ENCODE data around the gene CHSY3.

Gene CHSY3

GRCh38 chr5:130017173-130017572 lies 112.9 kb downstream of the CHSY3 start:
- TF ChIP-seq, protein P1, sequence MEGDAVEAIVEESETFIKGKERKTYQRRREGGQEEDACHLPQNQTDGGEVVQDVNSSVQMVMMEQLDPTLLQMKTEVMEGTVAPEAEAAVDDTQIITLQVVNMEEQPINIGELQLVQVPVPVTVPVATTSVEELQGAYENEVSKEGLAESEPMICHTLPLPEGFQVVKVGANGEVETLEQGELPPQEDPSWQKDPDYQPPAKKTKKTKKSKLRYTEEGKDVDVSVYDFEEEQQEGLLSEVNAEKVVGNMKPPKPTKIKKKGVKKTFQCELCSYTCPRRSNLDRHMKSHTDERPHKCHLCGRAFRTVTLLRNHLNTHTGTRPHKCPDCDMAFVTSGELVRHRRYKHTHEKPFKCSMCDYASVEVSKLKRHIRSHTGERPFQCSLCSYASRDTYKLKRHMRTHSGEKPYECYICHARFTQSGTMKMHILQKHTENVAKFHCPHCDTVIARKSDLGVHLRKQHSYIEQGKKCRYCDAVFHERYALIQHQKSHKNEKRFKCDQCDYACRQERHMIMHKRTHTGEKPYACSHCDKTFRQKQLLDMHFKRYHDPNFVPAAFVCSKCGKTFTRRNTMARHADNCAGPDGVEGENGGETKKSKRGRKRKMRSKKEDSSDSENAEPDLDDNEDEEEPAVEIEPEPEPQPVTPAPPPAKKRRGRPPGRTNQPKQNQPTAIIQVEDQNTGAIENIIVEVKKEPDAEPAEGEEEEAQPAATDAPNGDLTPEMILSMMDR (IDR thresholded peaks at IDR 0.05; ENCODE audit: low read length, missing control alignments), result no peak
- no peak for DNase-seq (ENCODE audit: low read depth)
- no peak overlapping the region for H3K4me3 ChIP-seq (replicated peaks; ENCODE audit: low read depth, low read length)

DNA sequence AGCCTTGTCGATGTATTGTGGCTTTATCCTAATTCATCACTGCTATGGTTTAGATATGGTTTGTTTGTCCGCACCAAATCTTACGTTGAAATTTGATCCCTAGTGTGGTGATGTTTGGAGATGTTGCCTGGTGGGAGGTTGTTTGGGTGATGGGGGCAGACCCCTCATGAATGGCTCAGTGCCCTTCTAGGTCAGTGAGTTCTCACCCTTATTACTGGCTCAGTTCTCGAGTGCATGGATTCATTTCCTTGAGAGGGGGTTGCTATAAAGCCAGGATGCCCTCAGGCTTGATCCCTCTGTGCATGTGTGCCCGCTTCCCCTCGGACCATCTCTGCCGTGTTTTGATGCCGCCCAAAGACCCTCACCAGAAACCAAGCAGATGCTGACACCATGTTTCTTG lies 114.4 kb downstream of the CHSY3 start:
- no peak for DNase-seq (ENCODE audit: low read depth)
- no peak overlapping the region for H3K4me3 ChIP-seq (replicated peaks; ENCODE audit: low read depth, low read length)
- TF ChIP-seq, protein P1 (IDR thresholded peaks at IDR 0.05; ENCODE audit: low read length, missing control alignments), result no peak

DNA sequence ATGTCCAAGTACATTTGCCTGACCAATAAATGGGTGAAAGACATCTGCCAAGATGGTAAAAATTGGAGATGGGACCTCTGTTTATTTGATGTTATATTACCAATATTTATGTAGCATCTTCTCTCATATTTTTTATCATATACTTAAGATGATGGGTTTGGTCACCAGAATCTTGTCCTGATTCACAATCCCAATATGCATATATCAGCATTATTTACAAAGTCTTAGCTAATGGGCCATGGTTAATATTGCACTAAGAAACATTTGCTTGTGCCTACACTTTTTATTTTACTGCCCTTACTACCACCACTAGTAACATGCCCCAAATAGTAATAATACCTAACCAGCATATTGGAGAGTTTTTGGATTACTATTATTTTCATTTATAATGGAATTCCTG lies 116.7 kb downstream of the CHSY3 start:
- H3K4me3 ChIP-seq (replicated peaks; ENCODE audit: low read depth, low read length), result no peak overlapping the region
- DNase-seq (ENCODE audit: low read depth), result no peak
- TF ChIP-seq, protein P1 (IDR thresholded peaks at IDR 0.05; ENCODE audit: low read length, missing control alignments), result no peak

GRCh38 chr5:130021876-130022275 lies 117.6 kb downstream of the CHSY3 start:
- no peak overlapping the region for H3K4me3 ChIP-seq (replicated peaks; ENCODE audit: low read depth, low read length)
- TF ChIP-seq, protein P1 (IDR thresholded peaks at IDR 0.05; ENCODE audit: low read length, missing control alignments), result no peak
- DNase-seq (ENCODE audit: low read depth), result no peak

GRCh38 chr5:130023604-130024003 lies 119.3 kb downstream of the CHSY3 start:
- TF ChIP-seq, protein P1 (IDR thresholded peaks at IDR 0.05; ENCODE audit: low read length, missing control alignments), result no peak
- no peak overlapping the region for H3K4me3 ChIP-seq (replicated peaks; ENCODE audit: low read depth, low read length)
- no peak for DNase-seq (ENCODE audit: low read depth)

- TF ChIP-seq, protein P1 (IDR thresholded peaks at IDR 0.05; ENCODE audit: low read length, missing control alignments), result no peak
- H3K4me3 ChIP-seq (replicated peaks; ENCODE audit: low read depth, low read length), result no peak overlapping the region
- no peak for DNase-seq (ENCODE audit: low read depth)
Observed at GRCh38 chr5:130024006-130024405, 119.7 kb downstream of the CHSY3 start.

DNA sequence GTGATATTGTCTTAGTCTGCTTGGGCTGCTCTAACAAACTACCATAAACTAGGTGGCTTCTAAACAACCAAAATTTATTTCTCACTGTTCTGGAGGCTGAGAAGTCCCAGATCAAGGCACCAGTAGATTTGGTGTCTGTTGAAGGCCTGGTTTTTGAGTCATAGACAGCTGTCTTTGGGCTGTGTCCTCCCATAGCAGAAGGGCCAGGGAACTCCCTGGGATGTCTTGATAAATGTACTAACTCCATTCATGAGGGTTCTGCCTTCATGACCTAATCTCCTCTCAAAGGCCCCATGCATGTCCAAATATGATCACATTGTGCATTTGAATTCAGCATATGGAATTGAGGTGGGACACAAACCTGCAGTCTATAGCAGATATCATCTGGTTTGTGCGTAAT lies 121.2 kb downstream of the CHSY3 start:
- DNase-seq (ENCODE audit: low read depth), result no peak
- TF ChIP-seq, protein P1 (IDR thresholded peaks at IDR 0.05; ENCODE audit: low read length, missing control alignments), result no peak
- H3K4me3 ChIP-seq (replicated peaks; ENCODE audit: low read depth, low read length), result no peak overlapping the region
